Stimulated activated naive CD8-positive, alpha-beta T cell treated with anti-CD3 and anti-CD28 coated beads, Interleukin-15, Interleukin-2, amounts not matched to agents 100 ng/mL and 50 ng/mL, for 24 hours (primary cell): ENCODE results near the gene AFF2.

Source experiments
- H3K27ac Mint-ChIP-seq: one replicate; pipeline ENCODE4 v1.8.0; 2021; ENCODE audit warnings: mild to moderate bottlenecking, mixed read lengths
- H3K27me3 Mint-ChIP-seq: one replicate; pipeline ENCODE4 v1.8.0; 2021; ENCODE audit warnings: mixed read lengths
- H3K36me3 Mint-ChIP-seq: one replicate; pipeline ENCODE4 v1.8.0; 2021; ENCODE audit warnings: low read depth, mixed read lengths
- H3K4me1 Mint-ChIP-seq: one replicate; pipeline ENCODE4 v1.8.0; 2021; ENCODE audit warnings: low read depth, mixed read lengths
- H3K4me3 Mint-ChIP-seq: one replicate; pipeline ENCODE4 v1.8.0; 2021; ENCODE audit warnings: mild to moderate bottlenecking, mixed read lengths
- H3K9me3 Mint-ChIP-seq: one replicate; pipeline ENCODE4 v1.8.0; 2021; ENCODE audit warnings: mixed read lengths

The AFF2 gene

GRCh38 chrX:148815218-148815961, 315.0 kb downstream of the AFF2 start:
- Mint-ChIP-seq H3K9me3 (no peaks in the 10 kb centered on the region), H3K4me3 (no peak overlapping the region), H3K27me3 (no peaks in the 10 kb centered on the region), H3K27ac (no peak overlapping the region), H3K4me1 (no peaks in the 10 kb centered on the region), H3K36me3 (no peaks in the 10 kb centered on the region)

GRCh38 chrX:148823986-148824385, 323.6 kb downstream of the AFF2 start:
- no peaks in the 10 kb centered on the region for H3K4me1 Mint-ChIP-seq
- no peaks in the 10 kb centered on the region for H3K27me3 Mint-ChIP-seq
- H3K9me3 Mint-ChIP-seq: no peaks in the 10 kb centered on the region
- no peaks in the 10 kb centered on the region for H3K36me3 Mint-ChIP-seq
- H3K4me3 Mint-ChIP-seq: no peak overlapping the region
- no peak overlapping the region for H3K27ac Mint-ChIP-seq

GRCh38 chrX:148825696-148826095, 325.3 kb downstream of the AFF2 start:
- Mint-ChIP-seq H3K9me3 (no peaks in the 10 kb centered on the region), H3K36me3 (no peaks in the 10 kb centered on the region)

DNA sequence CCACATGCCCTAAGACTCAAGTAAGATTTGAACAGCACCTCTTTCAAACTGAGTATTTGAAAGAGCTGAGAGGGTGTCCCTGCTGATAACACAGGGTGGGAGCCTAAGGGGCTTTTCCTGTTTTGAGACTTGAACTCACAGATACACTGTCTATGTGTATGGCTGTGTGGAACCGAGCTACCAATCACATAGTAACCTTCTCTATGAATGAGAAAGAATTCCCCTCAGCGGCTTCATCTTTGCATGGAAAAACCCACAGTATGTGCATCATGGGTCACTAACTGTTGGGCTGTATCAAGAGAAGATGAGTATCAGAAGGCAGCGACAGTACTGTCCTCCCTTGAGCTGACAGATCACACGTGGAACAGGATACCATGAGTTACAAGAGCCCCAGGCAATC, 336.3 kb downstream of the AFF2 start:
- Mint-ChIP-seq H3K27ac (no peak overlapping the region), H3K9me3 (no peaks in the 10 kb centered on the region), H3K4me1 (no peaks in the 10 kb centered on the region), H3K27me3 (no peaks in the 10 kb centered on the region), H3K4me3 (no peak overlapping the region), H3K36me3 (no peaks in the 10 kb centered on the region)

More at GRCh38 chrX:148825696-148826095, 325.3 kb downstream of the AFF2 start:
- Mint-ChIP-seq H3K4me1 (no peaks in the 10 kb centered on the region), H3K4me3 (no peak overlapping the region), H3K27ac (no peak overlapping the region), H3K27me3 (no peaks in the 10 kb centered on the region)

GRCh38 chrX:148850631-148851030, 350.2 kb downstream of the AFF2 start:
- Mint-ChIP-seq H3K4me1 (no peaks in the 10 kb centered on the region), H3K27me3 (no peaks in the 10 kb centered on the region), H3K27ac (no peak overlapping the region), H3K9me3 (no peaks in the 10 kb centered on the region), H3K4me3 (no peak overlapping the region), H3K36me3 (no peaks in the 10 kb centered on the region)

GRCh38 chrX:148854306-148854705, 353.9 kb downstream of the AFF2 start:
- Mint-ChIP-seq H3K36me3 (no peaks in the 10 kb centered on the region), H3K4me3 (no peak overlapping the region), H3K4me1 (no peaks in the 10 kb centered on the region), H3K9me3 (no peaks in the 10 kb centered on the region), H3K27me3 (no peaks in the 10 kb centered on the region), H3K27ac (no peak overlapping the region)

GRCh38 chrX:148856505-148856904, 356.1 kb downstream of the AFF2 start:
- Mint-ChIP-seq H3K4me3 (no peak overlapping the region), H3K9me3 (no peaks in the 10 kb centered on the region), H3K27ac (no peak overlapping the region), H3K4me1 (no peaks in the 10 kb centered on the region), H3K36me3 (no peaks in the 10 kb centered on the region), H3K27me3 (no peaks in the 10 kb centered on the region)

DNA sequence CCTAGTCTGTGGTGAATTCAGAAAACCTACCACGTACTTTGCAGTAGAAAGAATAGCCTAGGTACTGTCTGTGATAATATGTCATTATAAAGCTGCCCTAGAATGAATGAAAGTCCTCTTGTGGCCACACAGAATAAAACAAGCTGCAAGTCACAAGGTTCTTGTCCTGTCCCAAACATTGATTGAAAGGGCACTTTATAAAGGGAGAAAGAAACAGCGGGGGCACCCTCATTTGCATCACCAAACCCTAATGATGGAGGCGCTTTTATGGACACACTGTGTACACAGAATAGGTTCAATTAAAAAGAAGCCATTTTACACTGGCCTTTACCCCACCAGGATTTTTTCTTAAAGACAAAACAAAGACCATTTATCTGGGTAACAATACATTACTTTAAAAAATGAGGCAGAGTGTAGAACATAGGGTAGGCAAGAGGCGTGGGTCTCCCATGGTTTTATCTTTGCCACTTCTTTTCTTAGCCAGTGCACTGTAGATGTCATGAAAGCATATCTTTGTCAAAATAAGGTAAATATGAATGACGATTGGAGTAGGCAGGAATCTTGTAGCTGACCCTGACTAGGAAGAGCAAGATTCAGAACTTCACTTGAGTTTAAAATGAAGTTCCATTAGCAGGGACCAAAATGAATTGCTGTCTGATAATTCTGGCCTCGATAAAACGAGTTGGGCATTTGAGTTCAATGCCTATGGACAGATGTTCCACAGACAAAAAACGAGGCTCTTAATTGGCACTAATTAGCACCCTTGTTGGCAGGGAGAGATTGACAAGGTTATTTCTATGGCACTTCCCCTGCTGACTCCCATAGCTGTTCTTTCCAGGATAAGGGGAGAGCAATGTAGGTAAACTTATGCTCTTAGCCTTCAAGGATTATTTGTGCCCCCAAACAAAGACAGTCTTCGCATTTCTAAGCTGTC, 365.1 kb downstream of the AFF2 start:
- no peaks in the 10 kb centered on the region for H3K4me1 Mint-ChIP-seq
- no peaks in the 10 kb centered on the region for H3K36me3 Mint-ChIP-seq
- H3K27ac Mint-ChIP-seq: no peak overlapping the region
- H3K4me3 Mint-ChIP-seq: no peak overlapping the region
- H3K27me3 Mint-ChIP-seq: no peaks in the 10 kb centered on the region
- H3K9me3 Mint-ChIP-seq: no peaks in the 10 kb centered on the region

- no peaks in the 10 kb centered on the region for H3K27me3 Mint-ChIP-seq
- H3K27ac Mint-ChIP-seq: no peak overlapping the region
- H3K9me3 Mint-ChIP-seq: no peaks in the 10 kb centered on the region
- H3K4me1 Mint-ChIP-seq: no peaks in the 10 kb centered on the region
- no peak overlapping the region for H3K4me3 Mint-ChIP-seq
- no peaks in the 10 kb centered on the region for H3K36me3 Mint-ChIP-seq
Observed at GRCh38 chrX:148867596-148867995, 367.2 kb downstream of the AFF2 start.

- H3K27ac Mint-ChIP-seq: no peak overlapping the region
- no peak overlapping the region for H3K4me3 Mint-ChIP-seq
- H3K27me3 Mint-ChIP-seq: no peaks in the 10 kb centered on the region
- no peaks in the 10 kb centered on the region for H3K9me3 Mint-ChIP-seq
- H3K4me1 Mint-ChIP-seq: no peaks in the 10 kb centered on the region
- H3K36me3 Mint-ChIP-seq: no peaks in the 10 kb centered on the region
Observed at GRCh38 chrX:148871422-148872160, 371.2 kb downstream of the AFF2 start.

DNA sequence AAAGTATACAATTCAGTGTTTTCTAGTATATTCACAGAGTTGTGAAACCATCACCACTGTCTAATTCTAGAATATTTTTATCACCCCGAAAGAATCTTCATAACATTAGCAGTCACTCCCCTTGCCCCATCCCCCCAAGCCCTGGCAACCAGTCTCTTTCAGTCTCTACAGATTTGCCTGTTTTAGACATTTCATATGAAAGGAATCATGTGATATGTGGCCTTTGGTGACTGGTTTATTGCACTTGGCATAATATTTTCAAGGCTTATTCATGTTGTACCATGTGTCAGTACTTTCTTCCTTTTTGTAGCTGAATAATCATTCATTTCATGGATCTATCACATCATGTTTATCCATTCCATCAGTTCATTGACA, 371.7 kb downstream of the AFF2 start:
- no peaks in the 10 kb centered on the region for H3K36me3 Mint-ChIP-seq
- no peak overlapping the region for H3K27ac Mint-ChIP-seq
- H3K4me3 Mint-ChIP-seq: no peak overlapping the region
- no peaks in the 10 kb centered on the region for H3K4me1 Mint-ChIP-seq
- H3K27me3 Mint-ChIP-seq: no peaks in the 10 kb centered on the region
- H3K9me3 Mint-ChIP-seq: no peaks in the 10 kb centered on the region

- H3K36me3 Mint-ChIP-seq: no peaks in the 10 kb centered on the region
- H3K27me3 Mint-ChIP-seq: no peaks in the 10 kb centered on the region
- H3K4me3 Mint-ChIP-seq: no peak overlapping the region
- H3K4me1 Mint-ChIP-seq: no peaks in the 10 kb centered on the region
- no peak overlapping the region for H3K27ac Mint-ChIP-seq
- no peaks in the 10 kb centered on the region for H3K9me3 Mint-ChIP-seq
Observed at GRCh38 chrX:148872881-148873280, 372.5 kb downstream of the AFF2 start.

DNA sequence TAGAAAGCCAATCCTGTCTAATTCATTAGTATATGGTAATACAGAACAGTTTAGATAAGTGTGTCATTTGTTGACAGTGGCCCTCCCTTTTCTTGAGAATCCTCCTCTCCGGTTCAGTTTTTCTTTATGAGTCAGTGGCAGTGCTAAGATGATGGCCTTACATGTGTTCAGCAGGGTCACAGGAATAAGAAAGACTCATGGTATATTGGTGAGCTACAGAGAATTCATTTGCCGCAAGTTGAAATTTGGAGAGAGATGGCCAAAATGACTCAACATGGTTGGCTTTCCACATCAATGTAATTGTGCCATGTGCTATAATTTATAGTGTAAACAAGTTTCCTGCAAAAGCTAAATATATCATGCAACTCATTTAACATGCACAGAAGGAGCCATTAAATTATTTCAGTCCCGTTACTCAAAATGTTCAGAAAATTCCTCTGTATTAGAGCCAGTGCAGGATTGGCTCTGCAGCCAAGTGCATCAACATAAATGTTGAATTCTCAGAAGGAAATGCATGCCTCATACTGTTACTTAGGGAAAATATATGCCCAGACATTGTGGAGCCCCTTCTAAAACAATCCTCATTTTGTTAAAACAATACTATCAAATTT, 374.3 kb downstream of the AFF2 start:
- Mint-ChIP-seq H3K27me3 (no peaks in the 10 kb centered on the region), H3K4me1 (no peaks in the 10 kb centered on the region), H3K27ac (no peak overlapping the region), H3K4me3 (no peak overlapping the region), H3K9me3 (no peaks in the 10 kb centered on the region), H3K36me3 (no peaks in the 10 kb centered on the region)

- Mint-ChIP-seq H3K9me3 (no peaks in the 10 kb centered on the region), H3K36me3 (no peaks in the 10 kb centered on the region), H3K27ac (no peak overlapping the region), H3K4me1 (no peaks in the 10 kb centered on the region), H3K4me3 (no peak overlapping the region), H3K27me3 (no peaks in the 10 kb centered on the region)
Observed at GRCh38 chrX:148878371-148878770, 378.0 kb downstream of the AFF2 start.

DNA sequence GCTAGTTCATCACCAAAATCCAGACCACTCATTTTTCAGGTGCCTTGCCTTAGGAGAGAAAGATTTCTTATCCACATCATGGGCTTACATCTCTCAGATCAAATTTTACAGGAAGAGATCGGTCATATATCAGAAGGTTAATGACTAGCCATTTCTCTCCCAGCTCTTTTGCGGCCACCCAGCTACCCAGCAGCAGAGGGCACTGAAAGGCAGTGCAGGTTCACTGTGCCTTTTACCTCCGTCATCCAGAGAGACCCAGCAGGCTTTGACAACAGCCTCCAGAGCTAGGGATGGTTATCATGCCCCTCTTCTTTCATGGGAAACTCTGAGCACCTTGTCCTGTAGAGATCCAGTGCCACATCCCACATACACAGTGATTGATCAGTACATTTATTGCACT, 384.8 kb downstream of the AFF2 start:
- Mint-ChIP-seq H3K4me1 (no peaks in the 10 kb centered on the region), H3K4me3 (no peak overlapping the region), H3K27ac (no peak overlapping the region), H3K27me3 (no peaks in the 10 kb centered on the region), H3K9me3 (no peaks in the 10 kb centered on the region), H3K36me3 (no peaks in the 10 kb centered on the region)
